Sigmoid colon (tissue), 4 donors: ENCODE data around the gene CLTC.

Experiments used
- POLR2A ChIP-seq, 2 donors: fragments of 450-650 bp; IDR thresholded peaks; one replicate each; pipeline ENCODE4 v1.6.1; 2016; ENCODE audit warnings: antibody characterized with exemption in 2 of 2, mild to moderate bottlenecking in 2 of 2, moderate library complexity in 2 of 2
- POLR2AphosphoS5 ChIP-seq, 4 donors: sonication (generic); formaldehyde crosslinking; IDR thresholded peaks; one replicate each; pipeline ENCODE4 v1.6.1; 2017; ENCODE audit warnings: antibody characterized with exemption in 4 of 4
- TF ChIP-seq, protein P1 (sequence below), 4 experiments: fragments of 450-650 bp in 3 of 4; fragments of 200-600 bp in 1 of 4; IDR thresholded peaks; one replicate each; pipeline ENCODE4 v1.5.1; 2016 to 2019; ENCODE audit warnings: antibody characterized with exemption in 4 of 4, mild to moderate bottlenecking in 3 of 4, moderate library complexity in 2 of 4

DNA sequence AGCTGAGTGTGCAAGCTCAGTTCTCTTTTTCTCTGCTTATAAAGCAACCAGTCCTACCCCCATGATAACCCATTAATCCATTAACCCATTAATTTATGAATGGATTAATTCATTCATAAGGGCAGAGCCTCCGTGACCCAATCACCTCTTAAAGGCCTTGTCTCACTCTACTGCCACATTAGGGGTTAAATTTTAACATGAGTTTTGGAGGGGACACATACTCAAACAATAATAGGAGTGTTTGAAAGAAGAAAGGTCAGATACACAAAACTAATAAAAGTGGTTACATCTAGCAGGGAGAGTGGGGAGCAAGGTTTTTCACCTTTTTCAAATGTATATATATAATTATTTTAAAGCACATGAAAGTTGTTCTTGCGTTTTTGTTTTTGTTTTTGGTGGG lies 94.6 kb downstream of the CLTC start:
- TF ChIP-seq, protein P1, sequence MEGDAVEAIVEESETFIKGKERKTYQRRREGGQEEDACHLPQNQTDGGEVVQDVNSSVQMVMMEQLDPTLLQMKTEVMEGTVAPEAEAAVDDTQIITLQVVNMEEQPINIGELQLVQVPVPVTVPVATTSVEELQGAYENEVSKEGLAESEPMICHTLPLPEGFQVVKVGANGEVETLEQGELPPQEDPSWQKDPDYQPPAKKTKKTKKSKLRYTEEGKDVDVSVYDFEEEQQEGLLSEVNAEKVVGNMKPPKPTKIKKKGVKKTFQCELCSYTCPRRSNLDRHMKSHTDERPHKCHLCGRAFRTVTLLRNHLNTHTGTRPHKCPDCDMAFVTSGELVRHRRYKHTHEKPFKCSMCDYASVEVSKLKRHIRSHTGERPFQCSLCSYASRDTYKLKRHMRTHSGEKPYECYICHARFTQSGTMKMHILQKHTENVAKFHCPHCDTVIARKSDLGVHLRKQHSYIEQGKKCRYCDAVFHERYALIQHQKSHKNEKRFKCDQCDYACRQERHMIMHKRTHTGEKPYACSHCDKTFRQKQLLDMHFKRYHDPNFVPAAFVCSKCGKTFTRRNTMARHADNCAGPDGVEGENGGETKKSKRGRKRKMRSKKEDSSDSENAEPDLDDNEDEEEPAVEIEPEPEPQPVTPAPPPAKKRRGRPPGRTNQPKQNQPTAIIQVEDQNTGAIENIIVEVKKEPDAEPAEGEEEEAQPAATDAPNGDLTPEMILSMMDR (IDR thresholded peaks at IDR 0.05), result no peak
- TF ChIP-seq POLR2A (IDR thresholded peaks at IDR 0.05) (no peak), POLR2AphosphoS5 (IDR thresholded peaks at IDR 0.05) (no peak)
